ENCODE results near the gene RTEL1.

DNA sequence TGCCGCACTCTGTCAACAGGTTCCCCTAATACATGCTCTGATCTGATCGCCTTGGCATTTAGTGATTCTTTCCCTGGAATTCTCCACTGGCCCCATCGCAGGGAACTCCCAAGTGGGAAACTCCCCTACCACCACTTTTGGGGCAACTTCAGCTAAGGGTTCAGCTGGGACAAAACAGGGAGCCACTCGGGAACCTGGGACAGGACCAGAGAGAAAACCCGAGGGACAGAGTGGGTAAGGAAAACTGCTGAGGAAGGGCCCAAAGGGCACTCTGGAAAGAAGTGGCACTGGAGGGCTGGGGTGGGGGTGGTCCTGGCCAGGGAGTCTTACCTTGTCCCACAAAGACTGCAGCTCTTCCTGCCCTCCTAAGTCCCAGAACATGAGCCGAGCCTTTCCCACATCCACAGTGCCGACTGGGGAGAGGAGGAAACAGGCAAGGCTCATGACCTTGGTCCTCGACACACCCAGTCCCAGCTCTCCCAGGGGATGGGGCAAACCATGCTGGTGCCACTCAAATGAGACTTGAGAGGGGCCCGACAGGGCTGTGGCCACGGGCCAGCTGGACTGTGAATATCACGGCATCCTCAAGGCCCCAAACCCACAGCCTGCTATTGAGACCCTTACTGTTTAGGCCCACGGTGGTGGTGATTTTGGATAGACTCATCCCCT is 48.0 kb downstream of the RTEL1 start:
- TF ChIP-seq, protein P1, sequence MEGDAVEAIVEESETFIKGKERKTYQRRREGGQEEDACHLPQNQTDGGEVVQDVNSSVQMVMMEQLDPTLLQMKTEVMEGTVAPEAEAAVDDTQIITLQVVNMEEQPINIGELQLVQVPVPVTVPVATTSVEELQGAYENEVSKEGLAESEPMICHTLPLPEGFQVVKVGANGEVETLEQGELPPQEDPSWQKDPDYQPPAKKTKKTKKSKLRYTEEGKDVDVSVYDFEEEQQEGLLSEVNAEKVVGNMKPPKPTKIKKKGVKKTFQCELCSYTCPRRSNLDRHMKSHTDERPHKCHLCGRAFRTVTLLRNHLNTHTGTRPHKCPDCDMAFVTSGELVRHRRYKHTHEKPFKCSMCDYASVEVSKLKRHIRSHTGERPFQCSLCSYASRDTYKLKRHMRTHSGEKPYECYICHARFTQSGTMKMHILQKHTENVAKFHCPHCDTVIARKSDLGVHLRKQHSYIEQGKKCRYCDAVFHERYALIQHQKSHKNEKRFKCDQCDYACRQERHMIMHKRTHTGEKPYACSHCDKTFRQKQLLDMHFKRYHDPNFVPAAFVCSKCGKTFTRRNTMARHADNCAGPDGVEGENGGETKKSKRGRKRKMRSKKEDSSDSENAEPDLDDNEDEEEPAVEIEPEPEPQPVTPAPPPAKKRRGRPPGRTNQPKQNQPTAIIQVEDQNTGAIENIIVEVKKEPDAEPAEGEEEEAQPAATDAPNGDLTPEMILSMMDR (IDR thresholded peaks at IDR 0.05): no peak
- TF ChIP-seq POLR2AphosphoS5 (IDR thresholded peaks at IDR 0.05): no peak
- no peak for TF ChIP-seq POLR2A (IDR thresholded peaks at IDR 0.05)
- TF ChIP-seq EP300 (IDR thresholded peaks at IDR 0.05): no peak

Measured in gastroesophageal sphincter (tissue), 3 donors.